PC-3 (cell line): Measurements from ENCODE around the gene SDHC. TPM values are rescaled to one million over a fixed set of nuclear protein-coding genes. Genes with fewer than 3 reads are reported as not detected.
"Not testable (repeated sequence)": the region's sequence is repeated elsewhere in the genome, so short reads cannot be mapped to it uniquely, and the experiment has no call there.

ENCODE experiments used
- ATAC-seq: fragments of 200-7000 bp; cut with Tn5 transposase; 2 replicates; pipeline ENCODE4 v1.9.1; 2020; ENCODE audit warnings: mild to moderate bottlenecking, moderate library complexity
- BruUV-seq: library from RNA; stranded (reverse); fragments of 400-500 nt; replicated peaks from 2 replicates; lab custom pipeline; 2021; lab: Mats Ljungman, UMichigan
- CTCF ChIA-PET: fragments of 300-600 bp; sonication (Branson Sonifier 250); formaldehyde crosslinking; loops from one replicate; lab custom pipeline; 2022; ENCODE audit warnings: antibody characterized with exemption; lab: Charles Lee
- POLR2A ChIA-PET: fragments of 300-600 bp; sonication (Branson Sonifier 250); formaldehyde crosslinking; loops from one replicate; lab custom pipeline; 2022; ENCODE audit warnings: antibody characterized with exemption; ENCODE audit not compliant: unreplicated experiment; lab: Charles Lee
- DNase-seq: peaks from one replicate; pipeline ENCODE4 v3.0.0-alpha.2; 2015
- H2AFZ ChIP-seq: fragments of 300-600 bp; sonication (generic); 2 replicates; pipeline ENCODE4 v1.6.0; 2016; ENCODE audit warnings: antibody characterized with exemption, low read length
- H3F3A ChIP-seq: fragments of 300-600 bp; sonication (generic); one replicate; pipeline ENCODE4 v1.6.0; 2017; ENCODE audit warnings: antibody characterized with exemption, low read length, control low read depth, mild to moderate bottlenecking; ENCODE audit not compliant: unreplicated experiment
- H3K27ac ChIP-seq: fragments of 300-600 bp; sonication (generic); 2 replicates; pipeline ENCODE4 v1.5.1; 2016; ENCODE audit warnings: mild to moderate bottlenecking, low read length
- H3K27me3 ChIP-seq: fragments of 300-600 bp; sonication (generic); 2 replicates; pipeline ENCODE4 v1.6.1; 2016; ENCODE audit warnings: low read length, mixed read lengths
- H3K36me3 ChIP-seq: fragments of 300-600 bp; sonication (generic); 2 replicates; pipeline ENCODE4 v1.6.1; 2016; ENCODE audit warnings: low read depth, mixed run types, low read length, mixed read lengths
- H3K4me1 ChIP-seq: fragments of 300-600 bp; sonication (generic); 2 replicates; pipeline ENCODE4 v1.5.1; 2016; ENCODE audit warnings: low read length; ENCODE audit not compliant: insufficient read depth
- H3K4me2 ChIP-seq: fragments of 300-600 bp; sonication (generic); 2 replicates; pipeline ENCODE4 v1.6.0; 2016; ENCODE audit warnings: low read length
- H3K4me3 ChIP-seq: fragments of 300-600 bp; sonication (generic); 2 replicates; pipeline ENCODE4 v1.5.1; 2016; ENCODE audit warnings: mild to moderate bottlenecking, low read length, mixed read lengths
- H3K79me2 ChIP-seq: fragments of 300-600 bp; sonication (generic); 2 replicates; pipeline ENCODE4 v1.6.1; 2017; ENCODE audit warnings: low read length, mixed read lengths
- H3K9ac ChIP-seq: fragments of 300-600 bp; sonication (generic); 2 replicates; pipeline ENCODE4 v1.6.0; 2016; ENCODE audit warnings: mild to moderate bottlenecking, low read length
- H3K9me2 ChIP-seq: fragments of 300-600 bp; sonication (generic); replicated peaks from 2 replicates; pipeline ENCODE4 v1.6.1; 2016; ENCODE audit warnings: mixed run types, low read length, mixed read lengths
- H3K9me3 ChIP-seq: fragments of 300-600 bp; sonication (generic); 2 replicates; pipeline ENCODE4 v1.6.1; 2016; ENCODE audit warnings: low read length, mixed read lengths
- H4K20me1 ChIP-seq: fragments of 300-600 bp; sonication (generic); 2 replicates; pipeline ENCODE4 v1.6.1; 2016; ENCODE audit warnings: low read length, mixed read lengths
- CTCF ChIP-seq: fragments of 300-600 bp; sonication (generic); conservative IDR thresholded peaks from 2 replicates; pipeline ENCODE4 v1.5.1; 2017; ENCODE audit warnings: antibody characterized with exemption, low read depth, mild to moderate bottlenecking, low read length
- EZH2 ChIP-seq: fragments of 300-600 bp; sonication (generic); IDR thresholded peaks from one replicate; pipeline ENCODE4 v1.6.1; 2017; ENCODE audit warnings: antibody characterized with exemption, mild to moderate bottlenecking, low read length; ENCODE audit not compliant: unreplicated experiment
- EZH2phosphoT487 ChIP-seq: fragments of 300-600 bp; sonication (generic); IDR thresholded peaks from 2 replicates; pipeline ENCODE4 v1.6.1; 2018; ENCODE audit warnings: mild to moderate bottlenecking, antibody characterized with exemption, low read length, borderline replicate concordance
- intact Hi-C: fragments of 100-400 bp; cut with micrococcal nuclease; formaldehyde crosslinking; loops from 2 replicates; pipeline ENCODE4 v1.9.0; 2023
- total RNA-seq: library from RNA; depleted of rRNA; stranded (reverse); fragments of >200 nt; gene quantifications from 2 replicates; pipeline ENCODE4 v1.2.3, GENCODE V29; 2014

Gene SDHC
- total RNA-seq, 1 experiment from 2014 or later, result 26.1 TPM

GRCh38 chr1:161313554-161314200 is 504 bp upstream of the SDHC start:
- no peaks in the 10 kb centered on the region for H3K9me3 ChIP-seq
- H3K36me3 ChIP-seq, result no peaks in the 10 kb centered on the region
- no peaks in the 10 kb centered on the region for H3F3A ChIP-seq
- POLR2A ChIA-PET, result interaction anchor here (0.5 to 1.4 kb wide), 5 partner anchors 8 to 144 kb away, joined by 3 to 5 read pairs (median 3); no protein-coding TSS in a partner anchor
- H3K9ac ChIP-seq, result peak overlapping the region; percentile 94
- DNase-seq (no peak), ATAC-seq (no peak; the same call in 1 of the 2 replicates)
- peaks cover 8% of the 10 kb centered on the region; the same call in 1 of the 2 replicates for H3K4me1 ChIP-seq
- no peak for TF ChIP-seq CTCF
- no peak for TF ChIP-seq EZH2phosphoT487
- no peak for TF ChIP-seq EZH2
- H3K4me3 ChIP-seq, result peak overlapping the region; percentile 86
- peaks cover 29% of the 10 kb centered on the region for H3K79me2 ChIP-seq
- H3K4me2 ChIP-seq, result peak overlapping the region; percentile 82
- CTCF ChIA-PET, result interaction anchor here (0.6 to 1.9 kb wide), 4 partner anchors 9 to 88 kb away, joined by 3 to 9 read pairs (median 4); partner anchors contain the start of gene TOMM40L
- BruUV-seq, result TSS peak; percentile 97
- no peaks in the 10 kb centered on the region for H4K20me1 ChIP-seq
- H2AFZ ChIP-seq, result peak overlapping the region; percentile 93
- peak overlapping the region; percentile 63 for H3K27ac ChIP-seq
- no peaks in the 10 kb centered on the region for H3K27me3 ChIP-seq
- intact Hi-C loops, result loop anchor here (2.0 kb wide), 2 partner anchors 69 to 87 kb away; partner anchors contain the start of gene TOMM40L
- H3K9me2 ChIP-seq, result no peaks in the 10 kb centered on the region

- H3K27ac ChIP-seq, H3K9me2 ChIP-seq, H4K20me1 ChIP-seq, BruUV-seq, H3K4me1 ChIP-seq, H3K9me3 ChIP-seq, H2AFZ ChIP-seq, H3K9ac ChIP-seq, H3K36me3 ChIP-seq, POLR2A ChIA-PET, H3F3A ChIP-seq, H3K4me3 ChIP-seq, CTCF ChIA-PET, H3K27me3 ChIP-seq, ATAC-seq, H3K4me2 ChIP-seq, DNase-seq: not testable (repeated sequence)
- intact Hi-C loops, result loop anchor here (2.0 kb wide), 2 partner anchors 67 to 89 kb away; partner anchors contain the start of gene TOMM40L
- peaks cover 32% of the 10 kb centered on the region for H3K79me2 ChIP-seq
Observed at GRCh38 chr1:161315841-161316674, 1.9 kb downstream of the SDHC start.

- no peak overlapping the region for H3K4me3 ChIP-seq
- BruUV-seq, result no TSS peak
- intact Hi-C loops, result loop anchor here (5.0 kb wide), 1 partner anchor 38 kb away; no protein-coding TSS in a partner anchor
Observed at GRCh38 chr1:161324020-161324419, 9.8 kb downstream of the SDHC start.

More at GRCh38 chr1:161324020-161324419, 9.8 kb downstream of the SDHC start:
- H3K27ac ChIP-seq, result no peak overlapping the region
- TF ChIP-seq CTCF (no peak), EZH2phosphoT487 (no peak), EZH2 (no peak)
- H3K9me3 ChIP-seq, result no peaks in the 10 kb centered on the region
- ATAC-seq (no peak), DNase-seq (no peak)
- no peaks in the 10 kb centered on the region for H4K20me1 ChIP-seq
- no peak overlapping the region for H3K4me2 ChIP-seq
- no peak overlapping the region for H2AFZ ChIP-seq
- H3K79me2 ChIP-seq, result 0 out of 2 replicates have a peak, but pooled peaks cover 6% of the 10 kb centered on the region
- no peaks in the 10 kb centered on the region for H3K9me2 ChIP-seq
- no peaks in the 10 kb centered on the region for H3F3A ChIP-seq
- peaks cover 24% of the 10 kb centered on the region for H3K36me3 ChIP-seq
- no peak overlapping the region for H3K9ac ChIP-seq
- no peaks in the 10 kb centered on the region for H3K4me1 ChIP-seq
- H3K27me3 ChIP-seq, result no peaks in the 10 kb centered on the region
- ChIA-PET POLR2A (no interaction called here), CTCF (no interaction called here)
